HepG2 (cell line): ENCODE data around the gene NFYB. TPM values are rescaled to one million over a fixed set of nuclear protein-coding genes. Genes with fewer than 3 reads are reported as not detected.

Experiments
- DZIP1 ChIP-seq: sonication (generic); formaldehyde crosslinking; IDR thresholded peaks from 2 replicates; pipeline ENCODE4 v1.5.0; 2020; ENCODE audit warnings: mild to moderate bottlenecking, missing genetic modification reagents
- JUNB ChIP-seq: sonication (generic); formaldehyde crosslinking; IDR thresholded peaks from 2 replicates; pipeline ENCODE4 v1.8.0; 2022; ENCODE audit warnings: missing genetic modification reagents, mild to moderate bottlenecking, borderline replicate concordance
- KLF16 ChIP-seq, 2 experiments: sonication (generic) in 1 of 2; formaldehyde crosslinking in 1 of 2; IDR thresholded peaks; 2 replicates each; pipeline versions ENCODE4 v1.6.1 to v1.8.0; 2016 to 2023; ENCODE audit warnings: missing genetic modification reagents in 2 of 2, missing compliant biosample characterization in 1 of 2
- KLF9 ChIP-seq: IDR thresholded peaks from 2 replicates; pipeline ENCODE4 v1.6.1; 2016; ENCODE audit warnings: low read depth
- LBX2 ChIP-seq: sonication (generic); formaldehyde crosslinking; IDR thresholded peaks from 2 replicates; pipeline ENCODE4 v1.5.0; 2020; ENCODE audit warnings: missing genetic modification reagents, mild to moderate bottlenecking, borderline replicate concordance
- MATR3 ChIP-seq: sonication (generic); formaldehyde crosslinking; IDR thresholded peaks from 2 replicates; pipeline ENCODE4 v1.4.0; 2020; ENCODE audit warnings: missing genetic modification reagents
- RARG ChIP-seq: sonication (generic); formaldehyde crosslinking; IDR thresholded peaks from 2 replicates; pipeline ENCODE4 v1.4.0; 2020; ENCODE audit warnings: low read depth, mild to moderate bottlenecking, missing genetic modification reagents
- TFE3 ChIP-seq: IDR thresholded peaks from 2 replicates; pipeline ENCODE4 v1.6.1; 2016
- ZNF282 ChIP-seq: fragments of 450-650 bp; IDR thresholded peaks from 2 replicates; pipeline ENCODE4 v1.6.1; 2018; ENCODE audit not compliant: partially characterized antibody
- ZNF331 ChIP-seq: sonication (generic); formaldehyde crosslinking; IDR thresholded peaks from 2 replicates; pipeline ENCODE4 v1.4.0; 2020; ENCODE audit warnings: missing genetic modification reagents
- ZNF382 ChIP-seq: sonication (generic); formaldehyde crosslinking; IDR thresholded peaks from 2 replicates; pipeline ENCODE4 v1.5.0; 2020; ENCODE audit warnings: missing genetic modification reagents, mild to moderate bottlenecking, borderline replicate concordance
- ZNF383 ChIP-seq: sonication (generic); formaldehyde crosslinking; IDR thresholded peaks from 2 replicates; pipeline ENCODE4 v1.4.0; 2020; ENCODE audit warnings: missing genetic modification reagents, mild to moderate bottlenecking, borderline replicate concordance
- ZNF501 ChIP-seq: sonication (generic); formaldehyde crosslinking; IDR thresholded peaks from 2 replicates; pipeline ENCODE4 v1.5.1; 2020; ENCODE audit warnings: mild to moderate bottlenecking, moderate library complexity, missing genetic modification reagents
- ZNF546 ChIP-seq: sonication (generic); formaldehyde crosslinking; conservative IDR thresholded peaks from 2 replicates; pipeline ENCODE4 v1.8.1; 2023; ENCODE audit warnings: mild to moderate bottlenecking, missing genetic modification reagents
- polyA plus RNA-seq, 8 experiments: library from polyadenylated mRNA; depleted of rRNA in 3 of 8; stranded (reverse) in 7 of 8; unstranded in 1 of 8; fragments of >200 nt; fragmentation: Illumina TruSeq in 4 of 8; extraction: Trizol in 4 of 8; gene quantifications; 2 replicates each; pipeline versions ENCODE4 v1.2.1 to v1.2.3, GENCODE V29; 2011 to 2016; ENCODE audit warnings: low read depth in 4 of 8, missing spikeins in 1 of 8, mixed read lengths in 1 of 8; ENCODE audit not compliant: insufficient read depth in 1 of 8
- total RNA-seq, 5 experiments: library from RNA; depleted of rRNA; stranded (reverse); fragments of >200 nt; fragmentation: Illumina TruSeq; extraction: Trizol; gene quantifications; 2 replicates each; pipeline ENCODE4 v1.2.3, GENCODE V29; 2016; ENCODE audit warnings: low read depth in 1 of 5
- TF ChIP-seq, protein P1 (sequence below): sonication (generic); formaldehyde crosslinking; IDR thresholded peaks from 2 replicates; pipeline ENCODE4 v1.4.0; 2020; ENCODE audit warnings: missing genetic modification reagents, borderline replicate concordance
- TF ChIP-seq, protein P2 (sequence below): IDR thresholded peaks from 2 replicates; pipeline ENCODE4 v1.6.1; 2016; ENCODE audit warnings: mild to moderate bottlenecking

The NFYB gene
- total and polyA plus RNA-seq, 2 of the 13 experiments (the other 11 are each of a cell fraction or from before 2014, with no cell fraction given): 18.7 to 36.6 TPM

DNA sequence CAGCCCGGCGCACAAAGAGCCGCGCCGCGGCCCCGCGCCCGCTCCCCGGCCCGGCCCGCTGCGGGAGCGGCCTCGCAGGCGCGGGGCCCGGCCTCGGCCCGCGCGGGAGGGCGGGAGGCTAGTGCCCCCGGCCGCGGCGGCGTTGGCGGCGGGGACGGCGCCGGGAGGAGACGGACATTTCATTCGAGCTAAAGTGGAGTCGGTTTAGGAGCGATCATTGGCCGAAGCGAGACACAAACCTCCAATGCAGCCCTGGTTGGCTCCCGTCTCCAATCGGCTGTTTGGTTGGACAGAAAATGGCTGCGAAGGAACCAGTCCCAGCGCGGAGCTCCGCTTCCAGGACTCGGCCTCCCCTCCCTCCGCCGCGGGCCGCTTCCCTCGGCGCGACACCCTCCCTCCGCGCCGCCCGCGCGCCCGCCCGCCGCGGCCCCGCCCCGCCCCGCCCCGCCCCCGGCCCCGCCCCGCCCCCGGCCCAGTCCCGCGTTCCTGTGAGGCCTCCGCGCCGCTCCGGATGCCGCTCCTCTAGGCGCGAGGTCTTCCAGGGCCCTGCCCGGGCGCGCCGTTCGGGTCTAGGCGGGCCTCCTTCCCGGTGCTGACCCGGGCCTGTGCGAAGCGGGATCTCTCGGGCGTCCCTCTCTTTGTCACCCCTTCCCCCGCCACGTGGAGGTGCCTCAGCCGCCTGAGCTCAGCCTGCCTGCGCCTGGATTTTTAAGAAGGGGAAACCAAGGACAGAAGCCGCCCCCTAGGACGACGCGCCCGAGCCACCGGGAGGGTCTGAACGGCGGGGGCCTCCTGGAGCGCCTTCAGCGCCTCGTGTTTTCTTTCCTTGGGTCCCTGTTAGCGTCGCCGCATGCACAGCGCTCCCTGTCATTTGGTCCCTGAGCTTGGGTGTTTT lies at the start of gene NFYB (continued):
- TF ChIP-seq DZIP1 (CRISPR knock-in tag) (no peak; the same call in 1 of the 2 replicates), RARG (no peak), MATR3 (CRISPR knock-in tag) (no peak), JUNB (CRISPR knock-in tag) (no peak), KLF16 (CRISPR knock-in tag; IDR thresholded peaks at IDR 0.05) (0 out of 4 replicates have a peak, but pooled peaks of 1 of the 2 experiments have one; percentile 40), TFE3 (no peak), ZNF282 (no peak), ZNF331 (CRISPR knock-in tag) (no peak), ZNF383 (CRISPR knock-in tag) (no peak), LBX2 (no peak), ZNF382 (CRISPR knock-in tag) (no peak), KLF9 (CRISPR knock-in tag) (no peak), ZNF546 (CRISPR knock-in tag) (peak; percentile 87), ZNF501 (peak; percentile 64; the same call in 1 of the 2 replicates)
- TF ChIP-seq, protein P1, sequence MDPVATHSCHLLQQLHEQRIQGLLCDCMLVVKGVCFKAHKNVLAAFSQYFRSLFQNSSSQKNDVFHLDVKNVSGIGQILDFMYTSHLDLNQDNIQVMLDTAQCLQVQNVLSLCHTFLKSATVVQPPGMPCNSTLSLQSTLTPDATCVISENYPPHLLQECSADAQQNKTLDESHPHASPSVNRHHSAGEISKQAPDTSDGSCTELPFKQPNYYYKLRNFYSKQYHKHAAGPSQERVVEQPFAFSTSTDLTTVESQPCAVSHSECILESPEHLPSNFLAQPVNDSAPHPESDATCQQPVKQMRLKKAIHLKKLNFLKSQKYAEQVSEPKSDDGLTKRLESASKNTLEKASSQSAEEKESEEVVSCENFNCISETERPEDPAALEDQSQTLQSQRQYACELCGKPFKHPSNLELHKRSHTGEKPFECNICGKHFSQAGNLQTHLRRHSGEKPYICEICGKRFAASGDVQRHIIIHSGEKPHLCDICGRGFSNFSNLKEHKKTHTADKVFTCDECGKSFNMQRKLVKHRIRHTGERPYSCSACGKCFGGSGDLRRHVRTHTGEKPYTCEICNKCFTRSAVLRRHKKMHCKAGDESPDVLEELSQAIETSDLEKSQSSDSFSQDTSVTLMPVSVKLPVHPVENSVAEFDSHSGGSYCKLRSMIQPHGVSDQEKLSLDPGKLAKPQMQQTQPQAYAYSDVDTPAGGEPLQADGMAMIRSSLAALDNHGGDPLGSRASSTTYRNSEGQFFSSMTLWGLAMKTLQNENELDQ (CRISPR knock-in tag): no peak
- TF ChIP-seq, protein P2, sequence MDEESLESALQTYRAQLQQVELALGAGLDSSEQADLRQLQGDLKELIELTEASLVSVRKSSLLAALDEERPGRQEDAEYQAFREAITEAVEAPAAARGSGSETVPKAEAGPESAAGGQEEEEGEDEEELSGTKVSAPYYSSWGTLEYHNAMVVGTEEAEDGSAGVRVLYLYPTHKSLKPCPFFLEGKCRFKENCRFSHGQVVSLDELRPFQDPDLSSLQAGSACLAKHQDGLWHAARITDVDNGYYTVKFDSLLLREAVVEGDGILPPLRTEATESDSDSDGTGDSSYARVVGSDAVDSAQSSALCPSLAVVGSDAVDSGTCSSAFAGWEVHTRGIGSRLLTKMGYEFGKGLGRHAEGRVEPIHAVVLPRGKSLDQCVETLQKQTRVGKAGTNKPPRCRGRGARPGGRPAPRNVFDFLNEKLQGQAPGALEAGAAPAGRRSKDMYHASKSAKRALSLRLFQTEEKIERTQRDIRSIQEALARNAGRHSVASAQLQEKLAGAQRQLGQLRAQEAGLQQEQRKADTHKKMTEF (CRISPR knock-in tag): peak; percentile 39; the same call in 1 of the 2 replicates
